Activated CD8-positive, alpha-beta memory T cell treated with anti-CD3 and anti-CD28 coated beads, Interleukin-2, amount 10 ng/mL, durations not matched to agents 7 days and 5 days (primary cell): ENCODE results near the gene HIC1. TPM values are rescaled to one million over a fixed set of nuclear protein-coding genes. Genes with fewer than 3 reads are reported as not detected.
"Not testable (repeated sequence)": the region's sequence is repeated elsewhere in the genome, so short reads cannot be mapped to it uniquely, and the experiment has no call there.

Experiments used
- ATAC-seq: fragments of 150-1000 bp; cut with Tn5 transposase; one replicate; pipeline ENCODE4 v1.10.0; 2021; ENCODE audit warnings: moderate library complexity
- CTCF ChIA-PET: fragments of 350-600 bp; sonication (Branson Sonifier 250); formaldehyde crosslinking; loops from one replicate; lab custom pipeline; 2021; ENCODE audit warnings: antibody characterized with exemption; lab: Charles Lee
- DNase-seq: peaks from one replicate; pipeline ENCODE4 v3.0.0-alpha.2; 2020
- H3K27ac Mint-ChIP-seq: one replicate; pipeline ENCODE4 v1.8.0; 2021; ENCODE audit warnings: mild to moderate bottlenecking, mixed read lengths
- H3K27me3 Mint-ChIP-seq: one replicate; pipeline ENCODE4 v1.8.0; 2021; ENCODE audit warnings: mixed read lengths
- H3K36me3 Mint-ChIP-seq: one replicate; pipeline ENCODE4 v1.8.0; 2021; ENCODE audit warnings: mild to moderate bottlenecking, mixed read lengths
- H3K4me1 Mint-ChIP-seq: one replicate; pipeline ENCODE4 v1.8.0; 2021; ENCODE audit warnings: mixed read lengths
- H3K4me3 Mint-ChIP-seq: one replicate; pipeline ENCODE4 v1.8.0; 2021; ENCODE audit warnings: mild to moderate bottlenecking, moderate library complexity, mixed read lengths
- H3K9me3 Mint-ChIP-seq: one replicate; pipeline ENCODE4 v1.8.0; 2022; ENCODE audit warnings: low read depth, mixed read lengths
- total RNA-seq, 2 experiments: library from RNA; stranded (reverse); gene quantifications; one replicate each; pipeline ENCODE4 v1.2.3, GENCODE V29; 2021

HIC1 gene, protein sequence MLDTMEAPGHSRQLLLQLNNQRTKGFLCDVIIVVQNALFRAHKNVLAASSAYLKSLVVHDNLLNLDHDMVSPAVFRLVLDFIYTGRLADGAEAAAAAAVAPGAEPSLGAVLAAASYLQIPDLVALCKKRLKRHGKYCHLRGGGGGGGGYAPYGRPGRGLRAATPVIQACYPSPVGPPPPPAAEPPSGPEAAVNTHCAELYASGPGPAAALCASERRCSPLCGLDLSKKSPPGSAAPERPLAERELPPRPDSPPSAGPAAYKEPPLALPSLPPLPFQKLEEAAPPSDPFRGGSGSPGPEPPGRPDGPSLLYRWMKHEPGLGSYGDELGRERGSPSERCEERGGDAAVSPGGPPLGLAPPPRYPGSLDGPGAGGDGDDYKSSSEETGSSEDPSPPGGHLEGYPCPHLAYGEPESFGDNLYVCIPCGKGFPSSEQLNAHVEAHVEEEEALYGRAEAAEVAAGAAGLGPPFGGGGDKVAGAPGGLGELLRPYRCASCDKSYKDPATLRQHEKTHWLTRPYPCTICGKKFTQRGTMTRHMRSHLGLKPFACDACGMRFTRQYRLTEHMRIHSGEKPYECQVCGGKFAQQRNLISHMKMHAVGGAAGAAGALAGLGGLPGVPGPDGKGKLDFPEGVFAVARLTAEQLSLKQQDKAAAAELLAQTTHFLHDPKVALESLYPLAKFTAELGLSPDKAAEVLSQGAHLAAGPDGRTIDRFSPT
- 100 to 1,000 TPM in 1 of 2 experiments, 10 to 100 TPM in 1; 88.5 to 122 TPM for total RNA-seq

DNA sequence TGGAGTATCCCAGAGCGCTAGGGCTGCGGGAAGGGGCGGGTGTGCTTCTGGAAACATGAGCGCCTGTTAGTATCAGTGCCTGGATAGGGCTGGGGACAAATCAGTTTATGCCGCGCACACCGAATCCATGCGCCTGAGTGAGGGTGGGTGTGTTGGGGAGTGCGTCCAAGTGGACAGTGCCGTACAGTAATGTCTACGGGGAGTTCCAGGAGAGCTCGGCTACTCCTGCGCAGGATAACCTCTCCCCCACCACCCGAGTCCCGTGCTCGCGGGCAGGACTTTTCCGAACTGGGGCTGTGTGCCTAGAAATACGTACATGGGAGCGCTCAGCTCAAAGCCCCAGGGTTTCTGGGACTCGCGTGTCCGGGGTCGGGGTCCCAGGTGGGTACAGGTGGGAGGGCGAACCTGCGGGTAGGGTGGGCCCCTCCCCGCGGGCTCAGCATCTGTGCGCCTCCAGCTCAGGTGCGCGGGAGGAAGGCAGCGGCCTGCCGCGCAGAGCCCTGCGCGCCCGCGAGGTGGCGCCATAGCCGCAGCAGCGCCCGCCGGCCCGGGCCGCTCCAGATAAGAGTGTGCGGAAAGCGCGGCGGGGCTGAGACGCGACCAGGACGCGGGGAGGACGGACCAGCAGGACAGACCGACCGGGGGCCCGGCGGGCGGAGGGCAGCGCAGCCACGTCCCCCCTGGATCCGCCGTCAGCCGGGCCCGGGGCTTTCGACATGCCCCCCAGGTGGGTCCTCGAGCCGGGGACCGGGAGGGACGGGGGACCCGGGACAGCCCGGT lies at the start of gene HIC1:
HIC1 (plus strand) TSS at position 592 of the 780 bp plus-strand sequence. CDS start 1,588 bp downstream, outside the sequence.
- Mint-ChIP-seq H3K27ac (peak within 1 kb of the TSS; percentile 86), H3K36me3 (peaks cover 14% of the 10 kb centered on the region), H3K9me3 (no peaks in the 10 kb centered on the region), H3K4me3 (peak within 1 kb of the TSS; percentile 78), H3K4me1 (peaks cover 26% of the 10 kb centered on the region), H3K27me3 (peaks cover 11% of the 10 kb centered on the region)
- CTCF ChIA-PET: interaction anchor here (0.6 to 13.6 kb wide), 43 partner anchors 8 to 797 kb away, joined by 3 to 401 read pairs (median 6); partner anchors contain the start of genes OVCA2, PRPF8, RILP and RTN4RL1
- peak; percentile 51 for ATAC-seq
- DNase-seq: peak; percentile 87

DNA sequence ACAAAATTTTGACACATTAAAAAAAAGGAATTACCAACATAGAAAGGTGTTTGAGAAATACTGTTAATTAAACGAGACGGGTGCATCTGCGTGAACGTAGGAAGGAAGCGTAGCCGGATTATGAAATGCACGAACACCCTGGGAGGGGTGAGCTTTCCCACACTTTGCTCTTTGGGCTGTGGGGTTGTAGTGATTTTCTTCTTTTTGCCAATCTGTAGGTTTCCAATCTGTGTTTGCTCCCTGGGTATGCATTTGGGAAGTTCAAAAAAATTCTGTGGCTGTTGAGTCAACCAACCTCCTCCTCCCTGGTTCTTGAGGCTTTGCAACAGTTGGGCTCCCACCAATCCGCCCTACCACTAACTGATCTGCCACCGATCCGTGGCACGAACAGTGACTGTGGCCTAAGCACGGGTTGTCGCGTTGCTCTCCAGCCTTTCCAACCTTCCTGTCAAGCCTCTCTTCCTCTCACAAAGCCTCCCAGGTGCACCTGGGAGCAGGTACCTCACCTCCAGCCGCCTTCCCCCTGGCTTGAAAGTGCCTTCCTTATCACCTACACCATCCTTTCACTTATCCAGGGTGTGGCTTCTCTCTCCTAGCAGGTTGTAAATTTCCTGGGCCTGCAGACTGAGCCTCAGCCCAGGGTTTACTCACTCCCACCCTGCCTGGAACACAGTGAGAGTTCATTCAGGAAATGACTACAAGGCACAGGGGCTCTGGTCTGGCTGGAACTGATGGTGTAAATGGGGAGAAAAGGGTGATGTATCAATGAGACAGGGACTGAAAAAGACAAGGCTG lies 46.4 kb upstream of the HIC1 start:
- H3K4me1 Mint-ChIP-seq: no peaks in the 10 kb centered on the region
- H3K9me3 Mint-ChIP-seq: no peaks in the 10 kb centered on the region
- DNase-seq: no peak
- CTCF ChIA-PET: no interaction called here
- no peak for ATAC-seq
- no peaks in the 10 kb centered on the region for H3K36me3 Mint-ChIP-seq
- H3K4me3 Mint-ChIP-seq: no peak overlapping the region
- H3K27me3 Mint-ChIP-seq: peaks cover 2% of the 10 kb centered on the region
- no peak overlapping the region for H3K27ac Mint-ChIP-seq

DNA sequence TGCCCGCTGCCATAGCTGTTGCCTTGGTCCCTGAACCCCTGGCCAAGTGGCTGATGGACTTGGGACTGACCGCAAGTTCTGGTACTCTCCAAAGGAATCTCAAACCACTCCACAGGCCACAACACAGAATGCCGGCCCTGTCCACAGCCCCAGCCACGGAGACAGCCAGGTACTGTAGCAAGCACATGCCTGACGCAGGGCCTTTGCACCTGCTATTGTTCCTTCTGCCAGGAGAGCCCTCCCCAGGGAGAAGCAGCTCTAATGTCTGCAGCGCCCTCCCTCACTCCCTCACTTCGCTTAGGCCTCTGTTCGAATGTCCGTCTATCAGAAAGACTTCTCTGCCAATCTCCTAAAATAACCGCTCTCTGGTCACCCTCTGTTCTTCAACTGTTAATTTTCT lies 45.2 kb upstream of the HIC1 start:
- H3K4me1 Mint-ChIP-seq: no peaks in the 10 kb centered on the region
- DNase-seq (no peak), ATAC-seq (no peak)
- no peak overlapping the region for H3K27ac Mint-ChIP-seq
- H3K9me3 Mint-ChIP-seq: no peaks in the 10 kb centered on the region
- CTCF ChIA-PET: interaction anchor here (0.7 kb wide), 1 partner anchor 32 kb away, joined by 3 read pairs; the partner anchor contains the start of gene OVCA2
- H3K27me3 Mint-ChIP-seq: peaks cover 2% of the 10 kb centered on the region
- no peaks in the 10 kb centered on the region for H3K36me3 Mint-ChIP-seq
- H3K4me3 Mint-ChIP-seq: no peak overlapping the region

DNA sequence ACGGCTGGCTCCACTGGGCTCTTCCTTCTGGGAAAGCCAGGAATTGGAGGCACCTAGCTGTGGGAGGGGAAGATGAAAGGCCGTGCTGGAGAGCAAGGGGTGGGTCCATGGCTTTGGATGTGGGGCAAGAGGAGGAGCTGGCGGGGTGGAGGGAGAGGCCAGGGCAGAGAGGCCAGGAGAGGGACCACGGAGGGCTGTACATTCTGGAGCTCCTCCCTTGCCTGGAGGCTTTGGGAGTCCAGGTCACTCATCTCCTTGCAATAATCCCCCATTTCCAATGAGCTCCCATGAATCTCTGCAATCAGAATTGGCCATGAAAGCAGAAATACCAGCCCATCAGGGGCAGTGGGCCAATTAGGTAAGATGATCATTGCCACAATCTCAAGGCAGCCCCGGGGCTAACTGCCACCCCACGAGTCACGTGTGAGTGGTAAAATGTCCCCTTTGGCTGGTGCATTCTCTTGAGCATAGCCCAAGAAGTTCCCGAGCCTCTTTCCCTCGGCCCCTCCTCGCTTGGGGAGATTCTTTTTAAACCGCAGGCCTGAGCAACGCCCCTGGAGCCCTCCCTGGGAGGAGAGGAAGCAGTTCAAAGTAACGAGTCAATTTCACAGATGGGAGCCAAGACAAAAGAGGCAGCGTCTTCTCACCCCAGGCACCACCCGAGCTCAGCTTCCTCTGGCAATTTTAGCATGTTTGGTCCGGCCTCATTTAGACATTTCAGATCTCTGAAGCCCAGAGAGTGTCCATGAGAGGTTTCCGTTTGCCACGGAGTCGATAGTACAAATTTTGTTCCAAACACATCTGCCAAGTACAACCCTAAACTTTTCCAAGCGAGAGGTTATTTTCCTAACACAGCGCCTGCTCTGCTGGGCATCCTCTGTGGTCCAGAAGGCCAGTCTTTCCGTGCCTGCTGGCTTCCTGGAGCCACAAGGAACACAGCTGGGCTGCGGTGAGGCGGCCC lies 43.2 kb upstream of the HIC1 start:
- H3K36me3 Mint-ChIP-seq: no peaks in the 10 kb centered on the region
- no peak for ATAC-seq
- no peaks in the 10 kb centered on the region for H3K4me1 Mint-ChIP-seq
- no peak overlapping the region for H3K27ac Mint-ChIP-seq
- CTCF ChIA-PET: no interaction called here
- no peak for DNase-seq
- no peak overlapping the region for H3K4me3 Mint-ChIP-seq
- H3K27me3 Mint-ChIP-seq: peaks cover 2% of the 10 kb centered on the region
- H3K9me3 Mint-ChIP-seq: no peaks in the 10 kb centered on the region

DNA sequence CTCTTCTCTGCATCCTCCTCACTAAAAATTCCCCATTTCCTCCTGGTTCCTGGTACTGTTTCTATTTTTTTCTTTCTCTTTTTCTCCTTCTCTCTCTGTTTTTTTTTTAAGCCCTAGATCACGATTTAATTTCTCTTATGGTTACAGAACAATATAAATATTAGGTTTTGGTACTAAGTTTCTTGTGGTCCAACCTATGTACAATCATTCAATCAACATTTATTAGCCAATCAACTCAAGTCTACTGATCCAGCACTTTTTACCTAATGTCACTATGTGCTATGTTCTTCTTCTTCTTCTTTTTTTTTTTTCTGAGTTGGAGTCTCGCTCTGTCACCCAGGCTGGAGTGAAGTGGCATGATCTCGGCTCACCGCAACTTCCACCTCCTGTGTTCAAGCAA lies 42.4 kb upstream of the HIC1 start:
- no peak overlapping the region for H3K4me3 Mint-ChIP-seq
- no peaks in the 10 kb centered on the region for H3K9me3 Mint-ChIP-seq
- no peak overlapping the region for H3K27ac Mint-ChIP-seq
- H3K36me3 Mint-ChIP-seq: no peaks in the 10 kb centered on the region
- no peaks in the 10 kb centered on the region for H3K4me1 Mint-ChIP-seq
- CTCF ChIA-PET: no interaction called here
- H3K27me3 Mint-ChIP-seq: peaks cover 2% of the 10 kb centered on the region
- DNase-seq (no peak), ATAC-seq (no peak)

DNA sequence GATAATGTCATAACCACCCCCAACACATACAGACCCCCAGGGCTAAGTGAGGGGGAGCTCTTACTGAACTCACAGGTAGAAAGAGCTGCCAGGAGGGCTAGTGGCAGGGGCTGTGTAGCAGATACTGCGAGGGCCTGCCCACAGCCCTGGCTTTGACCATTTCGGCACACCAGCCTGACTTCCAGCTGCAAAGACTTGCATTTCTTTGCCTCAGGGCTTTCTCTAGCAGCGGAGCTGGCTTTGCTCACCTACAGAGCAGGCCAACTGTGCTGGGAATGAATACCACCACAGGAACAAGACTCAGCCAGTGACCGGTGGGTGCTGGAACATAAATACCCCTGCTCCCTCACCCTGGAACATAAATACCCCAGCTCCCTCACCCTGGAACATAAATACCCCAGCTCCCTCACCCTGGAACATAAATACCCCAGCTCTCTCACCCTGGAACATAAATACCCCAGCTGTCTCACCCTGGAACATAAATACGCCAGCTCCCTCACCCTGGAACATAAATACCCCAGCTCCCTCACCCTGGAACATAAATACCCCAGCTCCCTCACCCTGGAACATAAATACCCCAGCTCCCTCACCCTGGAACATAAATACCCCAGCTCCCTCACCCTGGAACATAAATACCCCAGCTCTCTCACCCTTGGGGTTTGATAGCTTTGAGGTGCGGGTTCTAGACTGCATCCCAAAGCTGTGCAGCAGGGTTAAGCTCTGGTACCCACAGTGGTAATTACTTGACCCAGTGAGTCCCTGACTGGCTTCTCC lies 41.5 kb upstream of the HIC1 start:
- not testable (repeated sequence) for ATAC-seq, DNase-seq, H3K27me3 Mint-ChIP-seq, H3K4me3 Mint-ChIP-seq, H3K4me1 Mint-ChIP-seq, H3K36me3 Mint-ChIP-seq, H3K9me3 Mint-ChIP-seq, H3K27ac Mint-ChIP-seq
- CTCF ChIA-PET: interaction anchor here (1.0 kb wide), 1 partner anchor 12 kb away, joined by 4 read pairs; the partner anchor contains the start of gene RTN4RL1

DNA sequence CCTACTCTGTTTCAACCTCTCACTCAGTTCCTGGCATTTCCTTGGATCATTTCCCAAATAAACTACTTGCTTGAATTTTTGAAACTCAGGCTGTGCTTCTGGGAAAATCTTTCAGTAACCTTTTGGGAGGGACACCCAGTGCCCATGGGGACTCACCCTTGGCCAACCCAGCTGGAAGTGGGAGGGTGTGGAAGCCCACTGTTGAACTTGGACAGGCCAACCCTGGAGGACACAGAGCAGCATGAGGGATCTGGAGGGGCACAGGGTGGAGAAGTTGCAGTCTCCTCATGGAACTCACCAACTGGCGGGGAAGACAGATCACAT lies 40.9 kb upstream of the HIC1 start:
- H3K9me3 Mint-ChIP-seq: no peaks in the 10 kb centered on the region
- ATAC-seq (no peak), DNase-seq (no peak)
- H3K36me3 Mint-ChIP-seq: no peaks in the 10 kb centered on the region
- H3K27ac Mint-ChIP-seq: no peak overlapping the region
- H3K4me3 Mint-ChIP-seq: no peak overlapping the region
- CTCF ChIA-PET: interaction anchor here (0.9 kb wide), 1 partner anchor 13 kb away, joined by 3 read pairs; no protein-coding TSS in a partner anchor
- peaks cover 6% of the 10 kb centered on the region for H3K27me3 Mint-ChIP-seq
- H3K4me1 Mint-ChIP-seq: peaks cover 2% of the 10 kb centered on the region

DNA sequence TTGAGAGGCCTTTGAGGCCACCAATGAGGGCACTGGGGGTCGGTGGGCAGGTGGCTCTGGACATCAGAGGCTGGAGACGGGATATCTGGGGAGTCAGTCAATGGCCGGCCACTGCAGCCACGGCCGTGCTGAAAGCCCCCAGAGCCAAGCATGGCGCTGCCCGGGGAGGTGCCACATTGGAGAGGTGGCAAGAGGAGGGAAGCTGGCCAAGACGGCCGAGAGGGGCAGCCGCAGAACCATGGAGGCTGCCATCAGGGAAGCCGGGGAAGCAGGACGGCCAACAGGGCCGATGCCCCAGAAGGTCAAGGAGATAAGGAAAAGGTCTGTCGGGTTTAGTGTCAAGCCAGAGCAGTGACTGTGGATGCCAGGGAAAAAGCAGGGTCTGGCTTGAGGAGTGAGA lies 39.6 kb upstream of the HIC1 start:
- H3K9me3 Mint-ChIP-seq: no peaks in the 10 kb centered on the region
- H3K4me3 Mint-ChIP-seq: no peak overlapping the region
- DNase-seq: no peak
- H3K36me3 Mint-ChIP-seq: no peaks in the 10 kb centered on the region
- peaks cover 2% of the 10 kb centered on the region for H3K4me1 Mint-ChIP-seq
- H3K27ac Mint-ChIP-seq: no peak overlapping the region
- no peak for ATAC-seq
- CTCF ChIA-PET: no interaction called here
- H3K27me3 Mint-ChIP-seq: peaks cover 18% of the 10 kb centered on the region

DNA sequence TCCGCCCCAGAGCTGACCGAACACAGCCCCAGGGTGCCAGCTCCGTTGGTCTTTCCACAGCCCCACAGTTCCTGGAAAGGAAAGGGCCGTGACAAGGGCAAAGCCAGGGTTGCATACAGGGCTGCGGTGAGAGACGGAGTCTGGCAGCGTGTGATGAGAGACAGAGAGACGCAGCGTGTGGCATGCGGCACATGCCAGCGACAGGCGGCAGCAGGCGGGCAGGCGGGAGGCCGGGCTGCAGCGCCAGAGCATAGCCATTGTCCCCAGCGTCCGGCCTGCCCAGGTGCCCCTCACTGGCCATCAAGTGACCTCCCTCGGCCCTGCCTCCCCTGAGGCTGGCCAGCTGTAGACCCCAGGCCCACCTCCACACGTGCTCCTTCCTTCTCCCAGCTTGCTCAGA lies 38.4 kb upstream of the HIC1 start:
- H3K4me3 Mint-ChIP-seq: no peak overlapping the region
- CTCF ChIA-PET: no interaction called here

DNA sequence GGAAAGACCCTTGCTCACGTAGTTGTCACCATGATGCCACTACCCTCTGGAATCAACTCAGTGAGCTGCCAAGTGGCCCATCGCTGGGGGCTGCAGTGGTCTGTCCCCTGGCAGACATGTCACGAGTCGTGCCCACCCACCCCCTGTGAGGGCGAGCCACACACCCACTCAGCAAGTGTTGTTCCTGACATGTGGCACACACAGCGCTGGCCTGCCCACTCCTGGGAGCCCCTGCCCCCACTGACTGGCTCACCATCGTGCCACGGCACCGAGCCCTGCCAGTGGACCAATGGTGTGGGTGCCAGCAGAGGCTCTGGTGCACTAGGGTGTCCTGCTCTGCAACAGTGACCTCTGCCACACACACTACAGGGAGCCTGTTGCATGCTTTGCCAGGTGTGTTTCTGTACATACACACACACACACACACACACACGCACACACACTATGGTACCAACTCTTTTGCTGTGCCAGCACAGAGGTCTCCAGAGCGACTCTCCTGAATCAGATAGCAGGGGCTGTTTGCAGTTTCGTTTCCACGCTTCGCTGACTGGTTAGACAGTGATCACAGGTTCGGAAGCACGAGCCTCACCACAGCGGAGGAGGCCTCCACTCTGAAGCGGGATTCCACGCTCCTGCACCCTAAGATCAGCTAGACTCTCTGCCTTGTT lies 37.5 kb upstream of the HIC1 start:
- CTCF ChIA-PET: no interaction called here
- ATAC-seq (no peak), DNase-seq (no peak)
- H3K27me3 Mint-ChIP-seq: peaks cover 28% of the 10 kb centered on the region
- peaks cover 3% of the 10 kb centered on the region for H3K4me1 Mint-ChIP-seq
- no peak overlapping the region for H3K4me3 Mint-ChIP-seq
- H3K9me3 Mint-ChIP-seq: no peaks in the 10 kb centered on the region
- no peak overlapping the region for H3K27ac Mint-ChIP-seq
- no peaks in the 10 kb centered on the region for H3K36me3 Mint-ChIP-seq

More for the DNA sequence above, 38.4 kb upstream of the HIC1 start:
- ATAC-seq (no peak), DNase-seq (no peak)
- H3K9me3 Mint-ChIP-seq: no peaks in the 10 kb centered on the region
- no peaks in the 10 kb centered on the region for H3K36me3 Mint-ChIP-seq
- no peak overlapping the region for H3K27ac Mint-ChIP-seq
- peaks cover 26% of the 10 kb centered on the region for H3K27me3 Mint-ChIP-seq
- H3K4me1 Mint-ChIP-seq: peaks cover 3% of the 10 kb centered on the region
